ENCODE measurements around the gene ZSCAN18. TPM values are rescaled to one million over a fixed set of nuclear protein-coding genes. Genes with fewer than 3 reads are reported as not detected.

Gene ZSCAN18
- total RNA-seq, 4 donors from 2014 or later: 109 to 158 (median 129) TPM

GRCh38 chr19:58054901-58055874, 42.8 kb downstream of the ZSCAN18 start:
- H3K27ac ChIP-seq: peak overlapping the region in 2 of 4 donors; percentile 36 to 48
- H3K36me3 ChIP-seq: no peaks in the 10 kb centered on the region
- TF ChIP-seq POLR2A (IDR thresholded peaks at IDR 0.05) (no peak), EP300 (IDR thresholded peaks at IDR 0.05) (no peak), CTCF (IDR thresholded peaks at IDR 0.05) (no peak)
- 18 to 35% methylated on average over 36 to 37 of the region's 37 CpGs for WGBS, 2 donors
- H3K27me3 ChIP-seq: no peaks in the 10 kb centered on the region
- DNase-seq (ENCODE audit: low spot score in 2 of 2): no peak
- peak overlapping the region in 1 of 4 donors; percentile 36 for H3K4me3 ChIP-seq
- H3K9me3 ChIP-seq: peaks cover 0 to 66% (median 2%) of the 10 kb centered on the region in 4 donors
- peaks cover 0 to 12% (median 0%) of the 10 kb centered on the region in 4 donors for H3K4me1 ChIP-seq

GRCh38 chr19:58053480-58054156, 44.4 kb downstream of the ZSCAN18 start:
- no peak for TF ChIP-seq POLR2A (IDR thresholded peaks at IDR 0.05)
- no peak for TF ChIP-seq CTCF (IDR thresholded peaks at IDR 0.05)
- no peak for TF ChIP-seq EP300 (IDR thresholded peaks at IDR 0.05)
- Histone ChIP-seq H3K36me3 (no peaks in the 10 kb centered on the region), H3K9me3 (peaks cover 0 to 71% (median 9%) of the 10 kb centered on the region in 4 donors), H3K27me3 (no peaks in the 10 kb centered on the region), H3K27ac (no peak overlapping the region), H3K4me3 (no peak overlapping the region), H3K4me1 (peaks cover 0 to 4% (median 0%) of the 10 kb centered on the region in 4 donors)
- WGBS, 2 donors: 94% methylated on average over 12 to 20 of the region's 30 CpGs
- DNase-seq (ENCODE audit: low spot score in 2 of 2): no peak

DNA sequence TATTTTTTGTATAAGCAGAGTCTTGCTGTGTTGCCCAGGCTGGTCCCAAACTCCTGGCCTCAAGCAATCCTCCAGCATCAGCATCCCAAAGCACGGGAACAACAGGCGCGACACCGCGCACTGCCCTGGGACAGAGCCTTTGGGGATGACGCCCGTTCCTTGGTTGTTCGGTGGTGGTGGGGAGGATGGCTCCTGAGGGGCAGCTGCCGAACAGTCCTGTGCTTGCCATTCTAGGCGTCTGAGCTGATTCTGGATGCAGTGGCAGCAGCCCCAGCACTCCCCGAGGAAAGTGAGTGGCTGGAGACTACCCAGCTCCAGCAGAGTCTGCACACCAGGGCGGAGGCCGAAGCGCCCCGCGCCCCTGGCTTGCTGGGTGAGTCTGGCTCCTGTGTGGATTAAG, 45.8 kb downstream of the ZSCAN18 start:
- no peak overlapping the region for H3K27ac ChIP-seq
- H3K27me3 ChIP-seq: no peaks in the 10 kb centered on the region
- TF ChIP-seq POLR2A (IDR thresholded peaks at IDR 0.05) (no peak), EP300 (IDR thresholded peaks at IDR 0.05) (no peak), CTCF (IDR thresholded peaks at IDR 0.05) (no peak)
- WGBS, 2 donors: 97 to 98% methylated on average over 11 to 16 of the region's 16 CpGs
- H3K36me3 ChIP-seq: no peaks in the 10 kb centered on the region
- H3K4me1 ChIP-seq: no peaks in the 10 kb centered on the region
- no peak overlapping the region for H3K4me3 ChIP-seq
- H3K9me3 ChIP-seq: peaks cover 0 to 80% (median 9%) of the 10 kb centered on the region in 4 donors
- no peak for DNase-seq (ENCODE audit: low spot score in 2 of 2)

DNA sequence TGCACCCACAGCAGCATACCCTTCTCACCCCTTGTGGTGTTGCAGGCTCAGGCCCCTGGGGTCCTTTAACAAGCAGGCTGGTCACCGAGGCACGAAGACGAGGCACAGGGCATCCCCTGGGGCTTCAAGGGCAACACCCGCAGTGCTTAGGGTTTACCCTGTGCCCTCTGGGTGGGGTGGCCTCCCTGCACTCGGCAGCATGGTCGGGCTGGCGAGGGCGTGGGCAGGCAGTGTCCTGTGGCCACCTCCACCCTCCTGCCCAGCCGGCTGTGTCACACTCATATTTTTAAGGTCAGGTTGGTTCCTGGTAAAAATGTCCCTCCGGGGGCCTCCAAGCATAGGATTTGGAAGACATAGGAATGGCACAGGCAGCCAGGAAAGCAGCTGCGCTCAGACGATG, 50.4 kb downstream of the ZSCAN18 start:
- DNase-seq (ENCODE audit: low spot score in 2 of 2): no peak
- peaks cover 0 to 100% (median 11%) of the 10 kb centered on the region in 4 donors for H3K9me3 ChIP-seq

More for the DNA sequence above, 50.4 kb downstream of the ZSCAN18 start:
- Histone ChIP-seq H3K27me3 (no peaks in the 10 kb centered on the region), H3K4me3 (no peak overlapping the region), H3K36me3 (no peaks in the 10 kb centered on the region), H3K27ac (no peak overlapping the region), H3K4me1 (no peaks in the 10 kb centered on the region)
- TF ChIP-seq CTCF (IDR thresholded peaks at IDR 0.05) (no peak), EP300 (IDR thresholded peaks at IDR 0.05) (no peak), POLR2A (IDR thresholded peaks at IDR 0.05) (no peak)
- 88 to 96% methylated on average over 7 to 12 of the region's 12 CpGs for WGBS, 2 donors
